Mesenteric fat pad (tissue), 1 donor: ENCODE data around the gene IFNL2. TPM values are rescaled to one million over a fixed set of nuclear protein-coding genes. Genes with fewer than 3 reads are reported as not detected.
"Not testable (repeated sequence)": the region's sequence is repeated elsewhere in the genome, so short reads cannot be mapped to it uniquely, and the experiment has no call there.

Experiments
- DNase-seq: peaks from one replicate; pipeline ENCODE4 v3.0.0-alpha.2; 2020; ENCODE audit warnings: low spot score
- total RNA-seq: library from RNA; stranded (reverse); fragmentation: NEBNext Ultra II Directional; extraction: Animal tissue kit (Norgen Biotek cat#: 25700); gene quantifications from one replicate; pipeline ENCODE4 v1.2.1, GENCODE V29; 2021
- donor health status: DM: yes; HTN: yes; CAD: no.

The IFNL2 gene
- total RNA-seq, 1 donor from 2014 or later, result not detected

DNA sequence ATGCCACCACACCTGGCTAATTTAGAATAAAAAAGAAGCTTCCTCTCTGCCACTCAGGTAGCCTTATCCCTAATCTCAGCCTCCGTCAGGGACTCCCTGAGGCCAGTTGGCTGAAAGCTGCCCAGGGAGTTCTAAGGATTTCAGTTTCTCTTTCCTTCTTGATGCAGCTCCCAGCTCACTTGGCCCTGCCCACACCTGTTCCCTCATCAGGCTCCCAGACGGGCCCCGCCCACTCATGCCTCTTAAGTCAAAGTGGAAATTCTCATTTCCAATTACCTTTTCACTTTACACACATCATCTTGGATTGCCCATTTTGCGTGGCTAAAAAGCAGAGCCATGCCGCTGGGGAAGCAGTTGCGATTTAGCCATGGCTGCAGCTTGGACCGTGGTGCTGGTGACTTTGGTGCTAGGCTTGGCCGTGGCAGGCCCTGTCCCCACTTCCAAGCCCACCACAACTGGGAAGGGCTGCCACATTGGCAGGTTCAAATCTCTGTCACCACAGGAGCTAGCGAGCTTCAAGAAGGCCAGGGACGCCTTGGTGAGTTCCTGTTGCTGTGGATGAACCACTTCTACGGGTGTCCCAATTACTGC is 28.0 kb downstream of the IFNL2 start, which contains the start of gene IFNL1:
TSS of gene IFNL1 (plus strand) at position 353 of the 591 bp plus-strand sequence. CDS start at position 368, 15 bp downstream.
- no peak for DNase-seq

DNA sequence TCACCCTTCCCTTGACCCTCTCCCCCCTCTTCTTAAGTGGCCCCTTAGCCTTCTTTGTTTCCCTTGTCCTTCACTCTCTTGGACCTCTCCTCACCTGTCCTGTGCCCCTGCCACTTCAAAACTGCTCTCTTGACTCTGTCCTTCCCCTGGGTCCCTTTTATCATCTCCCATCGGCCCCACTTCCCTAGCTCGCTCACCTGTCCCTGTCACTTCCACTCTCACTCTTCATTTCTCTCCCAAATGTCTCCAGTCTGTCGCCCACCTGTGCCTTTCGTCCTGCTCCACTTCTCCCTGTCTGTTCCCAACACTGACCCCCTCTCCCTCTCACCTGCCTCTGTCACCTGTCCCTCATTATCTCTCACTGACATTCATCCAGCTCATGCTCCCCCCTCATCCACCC is 28.7 kb downstream of the IFNL2 start:
- DNase-seq, result no peak

GRCh38 chr19:39297931-39298634 is 29.9 kb downstream of the IFNL2 start:
- DNase-seq, result no peak

GRCh38 chr19:39299404-39299803 is 31.2 kb downstream of the IFNL2 start:
- DNase-seq, result no peak

- no peak for DNase-seq
These were observed 31.6 kb downstream of the IFNL2 start for GRCh38 chr19:39299832-39300231.

DNA sequence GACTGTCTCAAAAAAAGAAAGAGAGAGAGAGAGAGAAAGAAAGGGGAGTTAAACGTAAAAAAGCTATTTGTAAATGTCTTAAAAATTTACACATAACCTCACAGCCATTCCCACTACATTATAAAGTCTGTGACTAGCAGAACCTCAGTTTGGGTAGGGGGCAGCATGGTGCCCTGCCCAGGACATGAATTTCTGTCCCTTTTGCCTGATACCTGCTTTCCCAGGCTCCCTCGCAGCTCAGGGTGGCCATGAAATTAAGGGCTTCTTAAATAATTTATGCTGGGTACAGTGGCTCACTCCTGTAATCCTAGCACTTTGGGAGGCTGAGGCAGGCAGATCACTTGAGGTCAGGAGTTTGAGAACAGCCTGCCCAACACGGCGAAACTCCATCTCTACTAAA is 32.8 kb downstream of the IFNL2 start:
- DNase-seq, result no peak

DNA sequence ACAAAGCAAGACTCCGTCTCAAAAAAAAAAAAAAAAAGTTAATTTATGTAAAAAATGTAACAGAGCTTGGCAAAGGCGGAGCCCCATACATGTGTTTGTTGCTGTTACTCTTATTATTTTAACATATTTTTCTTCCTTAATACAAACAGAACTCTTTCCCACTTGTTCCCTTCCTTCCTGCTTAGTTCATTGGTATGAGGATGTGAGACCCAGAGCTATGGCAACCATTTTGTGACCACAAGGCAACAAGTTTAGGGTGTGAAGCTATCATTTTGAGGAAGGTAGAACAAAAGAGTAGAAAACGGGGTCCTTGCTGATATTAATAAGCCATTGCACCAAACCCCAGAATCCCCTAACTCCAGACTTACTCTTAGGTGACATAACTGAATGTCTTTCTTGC is 33.4 kb downstream of the IFNL2 start:
- no peak for DNase-seq

GRCh38 chr19:39303373-39304184 is 35.4 kb downstream of the IFNL2 start:
- no peak for DNase-seq

DNA sequence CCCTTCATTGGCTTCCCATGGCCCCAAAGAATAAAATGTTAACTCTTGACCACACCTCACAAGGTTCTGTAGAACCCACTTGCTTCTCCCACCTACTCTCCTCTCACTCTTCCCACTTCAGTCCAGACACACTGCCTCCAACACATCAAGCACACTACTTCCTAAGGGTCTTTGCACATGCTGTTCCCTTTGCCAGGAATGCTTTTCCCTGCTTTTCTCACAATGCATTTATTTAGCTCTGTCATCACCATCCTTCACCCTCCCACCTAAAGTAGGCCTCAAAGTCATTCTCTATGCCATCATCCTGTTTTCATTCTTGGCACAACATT is 36.0 kb downstream of the IFNL2 start:
- no peak for DNase-seq

DNA sequence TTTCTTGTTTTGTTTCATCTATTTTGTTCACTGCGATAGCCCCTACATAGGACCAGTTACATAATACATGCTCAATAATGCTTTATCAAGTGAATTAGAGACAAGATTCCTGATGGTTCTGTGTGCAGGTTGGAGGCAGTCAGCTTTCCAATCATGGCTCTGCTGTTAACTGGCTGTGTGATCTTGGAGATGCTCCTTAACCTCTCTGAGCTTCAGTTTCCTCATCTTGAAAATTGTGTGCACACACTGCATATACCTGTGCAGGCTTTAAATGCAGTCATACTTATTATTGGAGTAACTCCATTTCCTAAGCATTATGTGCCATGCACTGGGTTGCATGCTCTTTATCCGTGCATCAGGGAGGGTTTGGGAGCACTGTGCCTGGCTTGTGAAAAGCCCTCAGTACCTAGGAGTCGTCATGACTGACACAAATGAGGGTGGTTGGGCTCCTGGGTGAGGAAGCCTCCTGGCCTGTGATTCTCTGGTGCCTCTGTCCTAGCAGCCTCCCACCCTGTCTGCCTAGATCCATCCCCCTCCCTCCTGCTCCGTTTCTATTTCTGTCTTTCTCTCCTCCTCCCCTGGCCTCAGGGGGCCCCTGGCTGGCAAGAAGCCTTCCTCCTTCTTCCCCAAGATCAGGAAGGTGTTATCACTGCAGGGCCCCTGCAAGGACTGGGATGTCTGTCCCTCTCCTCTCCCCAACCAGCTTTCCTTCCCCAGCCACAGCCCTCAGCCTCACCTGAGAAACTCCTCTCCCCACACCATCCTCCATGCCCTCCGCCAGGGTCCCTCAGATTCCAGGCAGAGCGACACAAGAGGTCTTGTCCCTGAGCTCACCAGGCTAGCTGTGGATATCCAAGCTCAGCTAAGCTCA is 36.7 kb downstream of the IFNL2 start:
- no peak for DNase-seq

DNA sequence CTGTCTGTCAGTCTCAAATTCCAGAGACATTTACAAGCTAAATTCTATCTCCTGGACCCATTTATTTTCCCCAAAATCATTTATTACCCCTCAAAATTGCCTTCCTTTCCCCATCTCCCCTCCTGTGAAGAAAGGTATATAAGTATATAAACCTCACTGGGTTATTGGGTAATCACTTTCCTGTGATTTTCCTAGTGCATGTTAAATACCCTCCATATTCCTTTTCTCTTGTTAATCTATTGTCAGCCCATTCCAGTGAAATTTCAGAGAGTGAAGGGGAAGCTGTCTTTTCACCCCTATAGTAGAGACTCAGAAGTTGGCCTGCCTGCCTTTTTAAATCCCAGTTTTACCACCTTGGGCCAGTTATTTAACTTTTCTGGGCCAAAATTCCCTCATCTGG is 37.9 kb downstream of the IFNL2 start:
- no peak for DNase-seq

GRCh38 chr19:39307046-39307821 is 39.0 kb downstream of the IFNL2 start:
- DNase-seq, result no peak

GRCh38 chr19:39307822-39308530 is 39.8 kb downstream of the IFNL2 start:
- DNase-seq, result no peak

GRCh38 chr19:39308531-39309304 is 40.5 kb downstream of the IFNL2 start:
- DNase-seq, result no peak

DNA sequence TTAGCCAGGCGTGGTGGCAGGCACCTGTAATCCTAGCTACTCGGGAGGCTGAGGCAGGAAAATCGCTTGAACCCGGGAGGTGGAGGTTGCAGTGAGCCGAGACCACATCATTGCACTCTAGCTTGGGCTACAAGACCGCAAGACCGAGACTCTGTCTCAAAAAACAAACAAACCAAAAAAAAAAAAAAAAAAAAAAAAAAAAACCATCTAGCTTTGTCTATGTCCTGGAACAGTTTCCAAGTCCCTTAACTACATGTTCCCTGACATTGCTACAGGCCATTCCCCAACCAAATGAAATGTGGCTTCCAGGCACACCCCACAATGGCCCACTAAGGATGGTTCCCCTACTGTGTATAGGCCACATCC is 41.1 kb downstream of the IFNL2 start:
- not testable (repeated sequence) for DNase-seq

DNA sequence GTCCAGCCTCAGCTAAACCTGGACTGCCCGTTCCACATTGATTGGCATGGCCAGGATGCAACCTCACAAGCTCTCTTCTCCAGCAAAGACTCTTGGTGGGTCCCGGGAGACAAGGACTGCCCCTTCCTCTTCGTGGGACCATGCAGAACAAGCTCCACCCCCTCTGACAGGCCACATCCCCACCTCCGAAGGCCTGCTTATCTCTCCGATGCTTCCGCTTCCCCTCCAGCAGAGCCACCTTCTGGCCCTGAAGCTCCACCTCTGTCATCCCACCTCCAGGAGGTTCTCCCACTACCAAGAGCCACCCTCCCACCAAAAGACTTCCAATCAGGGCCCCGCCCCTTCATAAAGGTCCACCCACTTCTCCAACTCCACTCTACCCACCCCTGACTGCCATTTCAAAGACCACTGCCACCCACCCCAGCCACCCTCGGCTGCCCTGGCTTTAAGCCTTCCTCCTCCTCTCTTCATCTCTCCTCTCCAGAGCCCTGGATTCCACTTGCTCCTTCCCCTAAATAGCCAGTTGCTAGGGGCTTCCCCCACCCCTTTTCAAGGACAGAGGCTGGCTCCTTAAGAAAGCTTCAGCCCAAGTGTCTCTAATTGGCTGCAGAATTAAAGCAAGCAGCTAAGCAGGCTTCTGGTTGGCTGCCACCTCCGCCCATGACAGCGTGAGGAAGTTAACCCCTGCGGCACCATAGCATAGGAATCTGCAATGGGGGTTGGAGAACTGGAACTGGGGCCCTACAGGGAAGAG is 42.5 kb downstream of the IFNL2 start:
- no peak for DNase-seq

GRCh38 chr19:39314016-39314728 is 46.0 kb downstream of the IFNL2 start:
- no peak for DNase-seq

DNA sequence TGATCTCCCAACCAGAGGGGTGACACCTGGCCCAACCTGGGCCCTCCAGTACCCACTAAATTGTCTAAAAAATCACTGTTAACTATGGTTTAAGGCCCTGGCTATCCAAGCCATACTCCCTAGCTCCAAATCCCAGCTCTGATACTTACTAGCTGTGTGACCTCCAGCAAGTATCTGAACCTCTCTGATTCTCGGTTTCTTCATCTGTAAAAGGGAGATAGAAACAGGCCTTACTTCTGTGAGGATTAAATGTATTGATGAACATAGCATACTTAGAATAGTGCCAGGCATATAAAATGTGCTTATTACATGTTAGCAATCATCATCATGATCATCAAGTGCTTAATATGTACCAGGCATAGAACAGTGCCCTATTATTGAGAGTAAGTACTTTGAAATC is 47.7 kb downstream of the IFNL2 start:
- no peak for DNase-seq
